ENCODE measurements around the gene CUBN.

Gene CUBN

DNA sequence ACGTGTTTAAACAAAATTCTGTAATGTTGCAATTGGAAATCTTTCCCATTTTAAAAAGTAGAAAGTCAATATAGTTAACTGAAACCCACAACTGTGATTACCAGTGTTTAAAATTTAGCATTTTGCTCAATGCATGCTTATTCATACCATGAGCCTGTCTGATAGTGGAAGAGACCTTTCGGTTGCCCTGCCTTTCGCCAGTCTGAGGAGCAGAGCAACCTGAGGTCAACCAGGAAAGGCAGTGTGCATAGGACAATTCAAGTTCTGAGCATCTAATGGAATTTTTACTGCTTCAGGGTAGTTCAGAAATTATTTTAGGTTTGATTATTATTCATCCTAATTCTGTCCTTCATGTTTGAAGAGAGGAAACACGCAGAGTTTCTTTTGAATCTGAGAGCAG is 100.8 kb downstream of the CUBN start:
- no peak for DNase-seq (ENCODE audit: low read depth, low spot score)
- CTCF ChIA-PET = no interaction called here
- H3K4me3 ChIP-seq (ENCODE audit: low read depth, low read length) = no peak overlapping the region
- TF ChIP-seq, protein P1, sequence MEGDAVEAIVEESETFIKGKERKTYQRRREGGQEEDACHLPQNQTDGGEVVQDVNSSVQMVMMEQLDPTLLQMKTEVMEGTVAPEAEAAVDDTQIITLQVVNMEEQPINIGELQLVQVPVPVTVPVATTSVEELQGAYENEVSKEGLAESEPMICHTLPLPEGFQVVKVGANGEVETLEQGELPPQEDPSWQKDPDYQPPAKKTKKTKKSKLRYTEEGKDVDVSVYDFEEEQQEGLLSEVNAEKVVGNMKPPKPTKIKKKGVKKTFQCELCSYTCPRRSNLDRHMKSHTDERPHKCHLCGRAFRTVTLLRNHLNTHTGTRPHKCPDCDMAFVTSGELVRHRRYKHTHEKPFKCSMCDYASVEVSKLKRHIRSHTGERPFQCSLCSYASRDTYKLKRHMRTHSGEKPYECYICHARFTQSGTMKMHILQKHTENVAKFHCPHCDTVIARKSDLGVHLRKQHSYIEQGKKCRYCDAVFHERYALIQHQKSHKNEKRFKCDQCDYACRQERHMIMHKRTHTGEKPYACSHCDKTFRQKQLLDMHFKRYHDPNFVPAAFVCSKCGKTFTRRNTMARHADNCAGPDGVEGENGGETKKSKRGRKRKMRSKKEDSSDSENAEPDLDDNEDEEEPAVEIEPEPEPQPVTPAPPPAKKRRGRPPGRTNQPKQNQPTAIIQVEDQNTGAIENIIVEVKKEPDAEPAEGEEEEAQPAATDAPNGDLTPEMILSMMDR (IDR thresholded peaks at IDR 0.05; ENCODE audit: insufficient read depth, low read length, missing control alignments) = no peak
- POLR2A ChIA-PET = interaction anchor here (0.6 to 1.5 kb wide), 2 partner anchors 161 to 201 kb away, joined by 3 to 5 read pairs; no protein-coding TSS in a partner anchor

DNA sequence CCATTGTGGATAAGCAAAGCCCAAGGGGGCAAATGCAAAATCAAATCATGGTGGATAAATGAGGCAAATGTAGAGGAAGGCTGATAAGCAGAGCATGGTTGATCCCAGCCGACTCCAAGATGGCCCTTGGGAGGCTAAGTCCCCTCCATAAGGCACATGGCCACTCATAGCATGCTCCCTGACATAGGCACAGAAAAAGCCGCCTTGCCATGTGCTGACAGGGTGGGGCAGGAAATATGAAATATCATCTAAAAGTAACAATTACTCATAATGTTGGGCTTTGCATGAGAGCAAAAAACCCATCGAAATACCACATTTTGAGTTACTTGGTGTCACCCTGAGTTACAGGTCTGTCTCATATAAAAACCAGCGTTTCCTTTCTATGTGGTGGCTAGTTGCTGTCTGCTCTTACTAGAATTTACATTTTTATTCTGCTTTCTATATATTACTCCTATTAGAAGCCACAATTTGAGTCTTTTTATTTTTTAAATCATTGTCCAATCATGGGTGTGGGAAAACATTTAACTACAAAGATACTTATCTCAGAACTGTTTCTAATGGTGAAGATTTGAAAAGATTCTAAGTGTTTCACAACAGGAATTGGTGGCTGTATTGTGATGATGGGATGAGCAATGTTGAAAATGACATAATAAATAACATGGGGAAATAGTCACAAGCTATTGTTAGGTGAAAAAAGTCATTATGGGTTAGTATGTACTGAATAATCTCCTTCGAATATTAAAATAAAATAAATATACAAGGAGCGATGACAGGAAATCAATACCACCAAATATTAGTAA is 102.7 kb downstream of the CUBN start:
- DNase-seq (ENCODE audit: low read depth, low spot score) = no peak
- ChIA-PET CTCF (interaction anchor here (1.0 kb wide), 1 partner anchor 19 kb away, joined by 3 read pairs; no protein-coding TSS in a partner anchor), POLR2A (interaction anchor here (1.5 kb wide), 1 partner anchor 202 kb away, joined by 8 read pairs; no protein-coding TSS in a partner anchor)
- TF ChIP-seq, protein P1 (IDR thresholded peaks at IDR 0.05; ENCODE audit: insufficient read depth, low read length, missing control alignments) = no peak
- H3K4me3 ChIP-seq (ENCODE audit: low read depth, low read length) = no peak overlapping the region

DNA sequence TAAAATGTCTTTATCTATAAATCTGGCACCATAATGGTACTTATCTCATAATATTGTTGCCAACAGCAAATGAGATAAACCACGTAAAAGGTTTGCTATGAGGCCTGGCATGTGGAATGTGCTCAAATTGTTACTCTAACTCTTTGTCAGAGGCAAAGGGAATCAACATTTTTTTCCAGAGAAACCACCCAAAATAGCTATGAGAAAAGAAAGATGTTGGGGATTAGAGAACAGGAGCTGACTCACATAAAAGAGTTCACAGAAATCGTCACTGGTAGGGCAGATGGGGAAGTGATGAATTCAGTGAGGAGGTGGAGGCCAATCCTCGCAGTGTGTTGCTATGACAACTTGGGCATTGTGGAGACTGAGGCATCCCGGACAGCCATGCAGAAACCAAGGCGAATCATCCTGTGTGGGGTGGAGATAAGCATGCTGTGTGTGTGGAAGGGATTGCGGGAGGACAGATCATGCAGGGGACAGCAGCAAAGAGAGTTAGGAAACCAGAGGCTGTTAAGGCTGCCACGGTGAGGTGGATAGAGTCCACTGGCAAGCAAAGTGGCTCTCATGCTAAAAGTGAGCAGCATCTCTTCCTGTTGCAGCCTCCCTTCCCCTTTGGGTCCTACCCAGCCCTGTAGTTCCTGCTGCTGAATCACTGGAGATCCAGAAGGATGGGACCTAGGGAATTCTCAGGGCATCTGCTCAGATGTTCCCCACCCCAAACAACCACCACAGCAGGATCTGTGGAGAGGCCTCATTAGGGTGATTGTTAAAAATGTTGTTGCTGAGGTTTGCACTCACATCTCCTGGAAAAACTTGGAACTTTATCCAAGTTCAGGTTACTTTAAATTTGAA is 103.9 kb downstream of the CUBN start:
- CTCF ChIA-PET = interaction anchor here (0.6 to 1.5 kb wide), 2 partner anchors 205 to 215 kb away, joined by 3 read pairs; no protein-coding TSS in a partner anchor
- DNase-seq (ENCODE audit: low read depth, low spot score) = peak; percentile 95
- peak overlapping the region; percentile 42 for H3K4me3 ChIP-seq (ENCODE audit: low read depth, low read length)
- POLR2A ChIA-PET = interaction anchor here (0.5 to 1.5 kb wide), 7 partner anchors 23 to 204 kb away, joined by 3 to 12 read pairs (median 4); partner anchors contain the start of genes TRDMT1 and VIM
- TF ChIP-seq, protein P1 (IDR thresholded peaks at IDR 0.05; ENCODE audit: insufficient read depth, low read length, missing control alignments) = no peak

DNA sequence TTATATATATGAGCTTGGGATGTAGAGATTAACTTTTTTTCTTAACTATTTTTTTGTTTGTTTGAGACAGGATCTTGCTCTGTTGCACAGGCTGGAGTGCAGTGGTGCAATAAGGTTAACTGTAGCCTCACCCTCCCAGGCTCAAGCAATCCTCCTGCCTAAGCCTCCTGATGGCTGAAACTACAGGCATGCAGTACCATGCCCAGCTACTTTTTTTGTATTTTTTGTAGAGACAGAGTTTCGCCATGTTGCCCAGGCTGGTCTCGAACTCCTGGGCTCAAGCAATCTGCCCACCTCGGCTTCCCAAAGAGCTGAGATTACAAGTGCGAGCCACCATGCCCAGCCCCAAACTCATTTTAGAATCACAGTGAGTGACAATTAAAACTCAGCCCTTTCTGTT is 105.2 kb downstream of the CUBN start:
- no peak for DNase-seq (ENCODE audit: low read depth, low spot score)
- TF ChIP-seq, protein P1 (IDR thresholded peaks at IDR 0.05; ENCODE audit: insufficient read depth, low read length, missing control alignments) = no peak
- CTCF ChIA-PET = interaction anchor here (1.5 kb wide), 1 partner anchor 206 kb away, joined by 3 read pairs; no protein-coding TSS in a partner anchor
- no peak overlapping the region for H3K4me3 ChIP-seq (ENCODE audit: low read depth, low read length)
- POLR2A ChIA-PET = interaction anchor here (0.7 to 1.5 kb wide), 2 partner anchors 176 to 205 kb away, joined by 3 to 6 read pairs; partner anchors contain the start of gene TRDMT1

DNA sequence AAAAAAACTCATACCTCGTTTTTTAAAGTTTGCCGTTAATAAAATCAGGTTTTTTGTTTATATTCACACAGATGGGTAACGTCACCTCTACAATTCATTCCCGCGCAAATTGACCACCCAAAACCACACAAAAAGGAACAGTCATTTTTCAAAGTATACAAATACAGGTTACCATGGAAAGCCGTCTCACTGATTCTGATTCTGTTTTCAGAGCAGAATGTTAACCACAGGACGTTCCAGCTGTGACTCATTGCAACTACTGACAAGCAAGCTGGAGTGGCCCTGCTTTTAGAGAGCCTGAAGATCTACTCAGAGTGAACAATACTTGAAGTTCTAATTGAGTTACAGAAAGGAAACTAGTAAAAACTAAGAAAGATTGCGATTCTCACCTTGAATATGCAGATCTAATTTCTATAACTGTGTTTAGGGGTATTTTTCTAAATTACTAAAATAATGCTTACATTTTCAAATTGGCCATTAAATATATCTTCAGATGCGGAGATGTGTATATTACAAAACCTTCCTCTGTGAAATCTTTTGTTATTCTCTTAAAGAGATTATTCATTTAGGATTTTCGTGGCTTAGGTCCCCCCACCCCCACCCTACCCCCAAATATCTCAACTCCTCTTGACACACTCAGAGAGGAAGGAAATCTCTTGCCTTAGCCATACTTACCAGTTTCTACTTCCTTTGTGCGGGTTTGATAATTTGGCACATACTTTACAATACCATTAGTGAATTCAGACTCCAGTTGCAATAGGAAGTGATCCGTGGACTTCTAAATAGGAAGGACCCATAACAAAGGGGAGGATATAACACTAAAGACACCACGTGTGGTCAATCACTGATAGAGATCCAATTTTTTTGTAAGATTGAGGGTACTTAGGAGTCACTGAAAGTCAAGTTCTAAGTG is 106.0 kb downstream of the CUBN start:
- CTCF ChIA-PET = interaction anchor here (0.9 to 4.6 kb wide), 2 partner anchors 13 to 171 kb away, joined by 3 to 20 read pairs; no protein-coding TSS in a partner anchor
- H3K4me3 ChIP-seq (ENCODE audit: low read depth, low read length) = no peak overlapping the region
- POLR2A ChIA-PET = interaction anchor here (0.7 to 1.5 kb wide), 5 partner anchors 13 to 211 kb away, joined by 3 to 5 read pairs (median 4); partner anchors contain the start of gene TRDMT1
- peak; percentile 95 for DNase-seq (ENCODE audit: low read depth, low spot score)
- TF ChIP-seq, protein P1 (IDR thresholded peaks at IDR 0.05; ENCODE audit: insufficient read depth, low read length, missing control alignments) = no peak

All from AG04449 (cell line).